SK-N-MC (cell line): Measurements from ENCODE around the gene INSR.

Experiments used
- EZH2 ChIP-seq: fragments of 200-600 bp; sonication (generic); IDR thresholded peaks from one replicate; pipeline ENCODE4 v1.6.1; 2017; ENCODE audit warnings: antibody characterized with exemption
- POLR2AphosphoS5 ChIP-seq: IDR thresholded peaks from 2 replicates; pipeline ENCODE4 v1.6.1; 2012; ENCODE audit warnings: mild to moderate bottlenecking, low read depth, low read length, borderline replicate concordance

DNA sequence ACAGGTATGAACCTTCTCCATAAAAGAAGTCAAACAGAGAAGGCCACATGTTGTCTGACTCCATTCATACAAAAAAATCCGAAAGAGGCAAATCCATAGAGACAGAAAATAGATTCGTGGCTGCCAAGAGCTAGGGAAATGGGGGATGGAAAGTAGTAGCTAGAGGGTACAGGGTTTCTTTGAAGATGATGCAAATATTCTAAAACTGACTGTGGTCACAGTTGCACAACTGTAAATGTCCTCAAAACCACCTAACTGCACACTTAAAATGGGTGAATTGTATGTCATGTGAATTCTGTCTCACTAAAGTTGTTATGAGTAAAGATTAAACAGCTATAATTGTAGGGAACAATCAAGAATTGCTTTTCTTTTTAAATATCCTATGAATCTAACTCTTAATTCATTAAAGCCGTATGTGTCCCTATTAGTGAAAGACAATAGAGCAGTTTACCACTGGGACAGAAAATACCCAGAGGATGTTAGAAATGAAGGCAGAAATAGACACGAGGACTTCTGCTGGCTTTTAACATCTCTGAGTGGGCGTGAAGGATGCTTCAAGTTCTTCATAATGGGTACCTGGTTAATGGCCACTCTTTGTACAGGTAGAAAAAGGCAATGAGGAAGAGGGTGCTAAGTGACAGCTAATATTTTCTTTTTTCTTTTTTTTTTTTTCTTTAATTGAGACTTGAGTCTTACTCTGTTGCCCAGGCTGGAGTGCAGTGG, 21.2 kb downstream of the INSR start:
- TF ChIP-seq POLR2AphosphoS5 (no peak), EZH2 (no peak)
